Central memory CD8-positive, alpha-beta T cell (primary cell): ENCODE measurements around the gene ZFAND3.

Source experiments
- ATAC-seq: fragments of 150-1000 bp; cut with Tn5 transposase; replicated peaks from 2 replicates; pipeline ENCODE4 v1.10.0; 2022; ENCODE audit warnings: mild to moderate bottlenecking, moderate FRiP score, moderate number of reproducible peaks; ENCODE audit not compliant: poor library complexity, severe bottlenecking; ENCODE audit errors: extremely low read depth
- DNase-seq, 2 donors: peaks; one replicate each; pipeline ENCODE4 v3.0.0; 2021; ENCODE audit warnings: low spot score in 2 of 2
- H3K27ac Mint-ChIP-seq: one replicate; pipeline ENCODE4 v1.8.0; 2022; ENCODE audit warnings: low read depth, mild to moderate bottlenecking, moderate library complexity, mixed read lengths
- H3K27me3 Mint-ChIP-seq: one replicate; pipeline ENCODE4 v1.8.0; 2022; ENCODE audit warnings: mixed read lengths
- H3K36me3 Mint-ChIP-seq: one replicate; pipeline ENCODE4 v1.8.0; 2022; ENCODE audit warnings: mild to moderate bottlenecking, moderate library complexity, mixed read lengths; ENCODE audit not compliant: insufficient read depth
- H3K4me1 Mint-ChIP-seq: one replicate; pipeline ENCODE4 v1.8.0; 2022; ENCODE audit warnings: mixed read lengths
- H3K4me3 Mint-ChIP-seq: one replicate; pipeline ENCODE4 v1.8.0; 2022; ENCODE audit warnings: mild to moderate bottlenecking, moderate library complexity, mixed read lengths
- H3K9me3 Mint-ChIP-seq: one replicate; pipeline ENCODE4 v1.8.0; 2022; ENCODE audit warnings: mixed read lengths

The ZFAND3 gene

GRCh38 chr6:37847704-37848103 lies 28.2 kb downstream of the ZFAND3 start:
- peaks cover 65% of the 10 kb centered on the region for H3K4me1 Mint-ChIP-seq
- peaks cover 5% of the 10 kb centered on the region for H3K36me3 Mint-ChIP-seq
- H3K27me3 Mint-ChIP-seq, result no peaks in the 10 kb centered on the region
- ATAC-seq, result no peak
- no peak overlapping the region for H3K4me3 Mint-ChIP-seq
- DNase-seq, result no peak
- H3K9me3 Mint-ChIP-seq, result no peaks in the 10 kb centered on the region
- no peak overlapping the region for H3K27ac Mint-ChIP-seq

GRCh38 chr6:37848371-37848770 lies 28.8 kb downstream of the ZFAND3 start:
- Mint-ChIP-seq H3K27ac (no peak overlapping the region), H3K9me3 (no peaks in the 10 kb centered on the region), H3K4me1 (peaks cover 69% of the 10 kb centered on the region), H3K4me3 (no peak overlapping the region), H3K36me3 (peaks cover 5% of the 10 kb centered on the region), H3K27me3 (no peaks in the 10 kb centered on the region)
- no peak for ATAC-seq
- DNase-seq, result no peak

- DNase-seq (no peak), ATAC-seq (peak; percentile 14)
- H3K27me3 Mint-ChIP-seq, result no peaks in the 10 kb centered on the region
- H3K4me3 Mint-ChIP-seq, result no peak overlapping the region
- H3K4me1 Mint-ChIP-seq, result peaks cover 59% of the 10 kb centered on the region
- H3K27ac Mint-ChIP-seq, result no peak overlapping the region
- H3K36me3 Mint-ChIP-seq, result peaks cover 4% of the 10 kb centered on the region
- no peaks in the 10 kb centered on the region for H3K9me3 Mint-ChIP-seq
These were observed 30.7 kb downstream of the ZFAND3 start for GRCh38 chr6:37850260-37850659.

GRCh38 chr6:37850728-37851285 lies 31.3 kb downstream of the ZFAND3 start:
- Mint-ChIP-seq H3K9me3 (no peaks in the 10 kb centered on the region), H3K27ac (peak overlapping the region; percentile 81), H3K4me3 (peak overlapping the region; percentile 25), H3K36me3 (peaks cover 4% of the 10 kb centered on the region), H3K4me1 (peaks cover 61% of the 10 kb centered on the region), H3K27me3 (no peaks in the 10 kb centered on the region)
- DNase-seq (no peak), ATAC-seq (no peak)

- H3K27me3 Mint-ChIP-seq, result no peaks in the 10 kb centered on the region
- no peaks in the 10 kb centered on the region for H3K9me3 Mint-ChIP-seq
- peaks cover 4% of the 10 kb centered on the region for H3K36me3 Mint-ChIP-seq
- DNase-seq (no peak), ATAC-seq (no peak)
- no peak overlapping the region for H3K4me3 Mint-ChIP-seq
- peak overlapping the region; percentile 81 for H3K27ac Mint-ChIP-seq
- peaks cover 64% of the 10 kb centered on the region for H3K4me1 Mint-ChIP-seq
These were observed 32.5 kb downstream of the ZFAND3 start for GRCh38 chr6:37851997-37852524.

- no peak for DNase-seq
- Mint-ChIP-seq H3K4me1 (peaks cover 64% of the 10 kb centered on the region), H3K36me3 (peaks cover 4% of the 10 kb centered on the region), H3K27ac (no peak overlapping the region), H3K9me3 (no peaks in the 10 kb centered on the region), H3K27me3 (no peaks in the 10 kb centered on the region), H3K4me3 (no peak overlapping the region)
- ATAC-seq, result no peak
These were observed 36.8 kb downstream of the ZFAND3 start for GRCh38 chr6:37856285-37856684.

- Mint-ChIP-seq H3K4me1 (peaks cover 53% of the 10 kb centered on the region), H3K9me3 (no peaks in the 10 kb centered on the region), H3K4me3 (no peak overlapping the region), H3K27me3 (no peaks in the 10 kb centered on the region), H3K36me3 (peaks cover under 1% of the 10 kb centered on the region), H3K27ac (no peak overlapping the region)
- ATAC-seq (no peak), DNase-seq (no peak)
These were observed 38.8 kb downstream of the ZFAND3 start for GRCh38 chr6:37858363-37858762.

GRCh38 chr6:37860226-37860839 lies 40.8 kb downstream of the ZFAND3 start:
- DNase-seq (no peak), ATAC-seq (no peak)
- H3K4me1 Mint-ChIP-seq, result peaks cover 62% of the 10 kb centered on the region
- H3K27me3 Mint-ChIP-seq, result no peaks in the 10 kb centered on the region
- H3K27ac Mint-ChIP-seq, result no peak overlapping the region
- peaks cover 4% of the 10 kb centered on the region for H3K36me3 Mint-ChIP-seq
- no peaks in the 10 kb centered on the region for H3K9me3 Mint-ChIP-seq
- H3K4me3 Mint-ChIP-seq, result no peak overlapping the region

- Mint-ChIP-seq H3K9me3 (no peaks in the 10 kb centered on the region), H3K36me3 (peaks cover 4% of the 10 kb centered on the region), H3K4me1 (peaks cover 61% of the 10 kb centered on the region), H3K4me3 (no peak overlapping the region), H3K27ac (no peak overlapping the region), H3K27me3 (no peaks in the 10 kb centered on the region)
- DNase-seq, result no peak
- no peak for ATAC-seq
These were observed 41.9 kb downstream of the ZFAND3 start for GRCh38 chr6:37861452-37861851.

GRCh38 chr6:37862430-37862829 lies 42.9 kb downstream of the ZFAND3 start:
- Mint-ChIP-seq H3K27ac (no peak overlapping the region), H3K4me1 (peaks cover 65% of the 10 kb centered on the region), H3K27me3 (no peaks in the 10 kb centered on the region), H3K36me3 (peaks cover 4% of the 10 kb centered on the region), H3K4me3 (no peak overlapping the region), H3K9me3 (no peaks in the 10 kb centered on the region)
- no peak for ATAC-seq
- no peak for DNase-seq

- no peak overlapping the region for H3K4me3 Mint-ChIP-seq
- H3K36me3 Mint-ChIP-seq, result peaks cover 4% of the 10 kb centered on the region
- no peak for ATAC-seq
- DNase-seq, result no peak
- peaks cover 62% of the 10 kb centered on the region for H3K4me1 Mint-ChIP-seq
- no peak overlapping the region for H3K27ac Mint-ChIP-seq
- H3K9me3 Mint-ChIP-seq, result no peaks in the 10 kb centered on the region
- no peaks in the 10 kb centered on the region for H3K27me3 Mint-ChIP-seq
These were observed 43.5 kb downstream of the ZFAND3 start for GRCh38 chr6:37862992-37863391.

- ATAC-seq (no peak), DNase-seq (no peak)
- Mint-ChIP-seq H3K27ac (no peak overlapping the region), H3K4me1 (peaks cover 61% of the 10 kb centered on the region), H3K4me3 (no peak overlapping the region), H3K9me3 (no peaks in the 10 kb centered on the region), H3K27me3 (no peaks in the 10 kb centered on the region), H3K36me3 (peaks cover 4% of the 10 kb centered on the region)
These were observed 44.7 kb downstream of the ZFAND3 start for GRCh38 chr6:37864250-37864649.

- no peak for ATAC-seq
- H3K27ac Mint-ChIP-seq, result no peak overlapping the region
These were observed 46.0 kb downstream of the ZFAND3 start for GRCh38 chr6:37865504-37865903.

More at GRCh38 chr6:37865504-37865903, 46.0 kb downstream of the ZFAND3 start:
- Mint-ChIP-seq H3K9me3 (no peaks in the 10 kb centered on the region), H3K4me1 (peaks cover 61% of the 10 kb centered on the region), H3K27me3 (no peaks in the 10 kb centered on the region), H3K4me3 (peak overlapping the region; percentile 3), H3K36me3 (peaks cover 4% of the 10 kb centered on the region)
- no peak for DNase-seq
